Progenitor cell of endocrine pancreas (in vitro differentiated cells): ENCODE data around the gene EXOSC3. TPM values are rescaled to one million over a fixed set of nuclear protein-coding genes. Genes with fewer than 3 reads are reported as not detected.
"Not testable (repeated sequence)": the region's sequence is repeated elsewhere in the genome, so short reads cannot be mapped to it uniquely, and the experiment has no call there.

Experiments
- DNase-seq: peaks from one replicate; pipeline ENCODE4 v3.0.0; 2021; ENCODE audit warnings: low spot score; ENCODE audit not compliant: unreplicated experiment
- H3K27ac Mint-ChIP-seq: 2 replicates; pipeline ENCODE4 v1.8.0; 2021; ENCODE audit warnings: mild to moderate bottlenecking, moderate library complexity, mixed read lengths
- H3K27me3 Mint-ChIP-seq: 2 replicates; pipeline ENCODE4 v1.8.0; 2021; ENCODE audit warnings: mixed read lengths
- H3K36me3 Mint-ChIP-seq: 2 replicates; pipeline ENCODE4 v1.8.0; 2022; ENCODE audit warnings: mixed read lengths; ENCODE audit not compliant: insufficient read depth
- H3K4me1 Mint-ChIP-seq: 2 replicates; pipeline ENCODE4 v1.8.0; 2021; ENCODE audit warnings: low read depth, mixed read lengths
- H3K4me3 Mint-ChIP-seq: 2 replicates; pipeline ENCODE4 v1.8.0; 2021; ENCODE audit warnings: low read depth, mild to moderate bottlenecking, moderate library complexity, mixed read lengths
- H3K9me3 Mint-ChIP-seq: 2 replicates; pipeline ENCODE4 v1.8.0; 2021; ENCODE audit warnings: low read depth, mixed read lengths
- CTCF ChIP-seq: fragments of 200-600 bp; sonication (generic); IDR thresholded peaks from one replicate; pipeline ENCODE4 v1.5.0; 2021; ENCODE audit warnings: antibody characterized with exemption, mild to moderate bottlenecking; ENCODE audit not compliant: unreplicated experiment
- total RNA-seq: library from RNA; stranded (reverse); gene quantifications from 2 replicates; pipeline ENCODE4 v1.2.1, GENCODE V29; 2021

The EXOSC3 gene
- total RNA-seq, 1 donor from 2014 or later: 55.7 TPM

DNA sequence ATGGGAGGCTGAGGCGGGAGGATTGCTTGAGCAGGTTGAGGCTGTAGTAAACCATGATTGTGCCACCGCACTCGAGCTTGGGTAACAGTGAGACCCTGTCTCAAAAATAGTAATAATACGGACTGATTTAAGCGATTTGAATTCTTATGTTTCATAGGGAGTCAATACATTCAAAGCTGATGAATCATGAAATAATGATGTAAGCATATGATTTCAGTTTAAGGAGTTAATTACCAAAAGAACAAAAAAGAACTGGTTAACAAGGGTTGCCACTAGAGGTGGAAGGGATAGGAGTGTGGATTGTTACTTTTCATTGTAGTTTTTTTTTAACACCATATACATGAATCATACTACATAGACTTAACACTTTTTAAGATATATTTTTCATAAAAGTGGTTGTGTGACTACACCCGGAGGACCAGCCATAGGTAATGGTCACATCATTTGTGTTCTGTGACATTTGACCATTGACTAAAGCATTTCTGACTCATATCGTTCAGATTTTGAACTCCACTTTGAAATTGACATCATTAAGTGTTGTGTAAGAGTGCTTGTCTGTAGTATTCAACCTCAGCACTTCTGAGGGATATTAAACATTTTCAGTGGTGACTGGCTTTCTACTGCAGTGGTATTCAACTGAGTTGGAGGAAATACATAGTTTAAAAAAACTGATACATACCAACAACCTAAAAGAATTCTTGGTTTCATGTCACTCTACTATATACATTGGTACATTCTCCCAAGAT, 24.3 kb downstream of the EXOSC3 start:
- DNase-seq: no peak
- no peaks in the 10 kb centered on the region for H3K9me3 Mint-ChIP-seq
- no peaks in the 10 kb centered on the region for H3K27me3 Mint-ChIP-seq
- no peak overlapping the region for H3K4me3 Mint-ChIP-seq
- no peak overlapping the region for H3K27ac Mint-ChIP-seq
- peaks cover 18% of the 10 kb centered on the region for H3K36me3 Mint-ChIP-seq
- no peak for TF ChIP-seq CTCF
- no peaks in the 10 kb centered on the region for H3K4me1 Mint-ChIP-seq

- H3K27me3 Mint-ChIP-seq: no peaks in the 10 kb centered on the region
These were observed 26.1 kb downstream of the EXOSC3 start for GRCh38 chr9:37758747-37759146.

GRCh38 chr9:37753489-37754190, 31.2 kb downstream of the EXOSC3 start, which contains the start of gene TRMT10B:
TRMT10B (plus strand) TSS chr9:37753805; CDS start chr9:37761932, 8,127 bp downstream.
- DNase-seq: peak; percentile 49
- peaks cover 6% of the 10 kb centered on the region for H3K9me3 Mint-ChIP-seq
- H3K27me3 Mint-ChIP-seq: peaks cover 10% of the 10 kb centered on the region
- H3K4me3 Mint-ChIP-seq: peak within 1 kb of the TSS; percentile 91
- H3K36me3 Mint-ChIP-seq: no peaks in the 10 kb centered on the region
- H3K27ac Mint-ChIP-seq: peak within 1 kb of the TSS; percentile 81
- peaks cover 9% of the 10 kb centered on the region for H3K4me1 Mint-ChIP-seq
- no peak for TF ChIP-seq CTCF

More at GRCh38 chr9:37758747-37759146, 26.1 kb downstream of the EXOSC3 start:
- DNase-seq: no peak
- Mint-ChIP-seq H3K4me1 (peaks cover 9% of the 10 kb centered on the region), H3K36me3 (peaks cover 8% of the 10 kb centered on the region), H3K9me3 (no peaks in the 10 kb centered on the region), H3K4me3 (no peak overlapping the region), H3K27ac (no peak overlapping the region)
- no peak for TF ChIP-seq CTCF

GRCh38 chr9:37752642-37753488, 32.0 kb downstream of the EXOSC3 start:
- H3K27ac Mint-ChIP-seq: no peak overlapping the region
- peak overlapping the region; percentile 91 for H3K4me3 Mint-ChIP-seq
- peaks cover 9% of the 10 kb centered on the region for H3K4me1 Mint-ChIP-seq
- H3K9me3 Mint-ChIP-seq: peaks cover 6% of the 10 kb centered on the region
- no peaks in the 10 kb centered on the region for H3K36me3 Mint-ChIP-seq
- DNase-seq: no peak
- TF ChIP-seq CTCF: no peak
- H3K27me3 Mint-ChIP-seq: peaks cover 10% of the 10 kb centered on the region

- H3K27me3 Mint-ChIP-seq: peaks cover 10% of the 10 kb centered on the region
- H3K4me3 Mint-ChIP-seq, H3K9me3 Mint-ChIP-seq, DNase-seq, H3K36me3 Mint-ChIP-seq, H3K27ac Mint-ChIP-seq, H3K4me1 Mint-ChIP-seq: not testable (repeated sequence)
These were observed 32.8 kb downstream of the EXOSC3 start for GRCh38 chr9:37752112-37752511.

DNA sequence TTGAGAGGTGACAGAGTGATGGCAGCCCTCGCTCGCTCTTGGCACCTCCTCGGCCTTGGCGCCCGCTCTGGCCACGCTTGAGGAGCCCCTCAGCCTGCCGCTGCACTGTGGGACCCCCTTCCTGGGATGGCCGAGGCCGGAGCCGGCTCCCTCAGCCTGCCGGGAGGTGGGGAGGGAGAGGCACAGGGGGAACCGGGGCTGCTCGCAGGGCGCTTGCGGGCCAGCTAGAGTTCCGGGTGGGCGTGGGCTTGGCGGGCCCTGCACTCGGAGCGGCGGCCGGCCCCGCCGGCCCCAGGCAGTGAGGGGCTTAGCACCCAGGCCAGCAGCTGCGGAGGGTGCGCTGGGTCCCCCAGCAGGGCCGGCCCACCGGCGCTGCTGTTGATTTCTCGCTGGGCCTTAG, 33.2 kb downstream of the EXOSC3 start:
- not testable (repeated sequence) for DNase-seq, H3K4me1 Mint-ChIP-seq
- H3K27me3 Mint-ChIP-seq: peaks cover 10% of the 10 kb centered on the region

More for the DNA sequence above, 33.2 kb downstream of the EXOSC3 start:
- not testable (repeated sequence) for H3K36me3 Mint-ChIP-seq, H3K9me3 Mint-ChIP-seq, H3K4me3 Mint-ChIP-seq, H3K27ac Mint-ChIP-seq
